Breast epithelium (tissue), 4 donors: ENCODE data around the gene C22orf15. TPM values are rescaled to one million over a fixed set of nuclear protein-coding genes. Genes with fewer than 3 reads are reported as not detected.

Experiments used
- DNase-seq, 2 donors: peaks; one replicate each; pipeline ENCODE4 v3.0.0-alpha.2; 2019; ENCODE audit warnings: low spot score in 2 of 2
- H3K27ac ChIP-seq, 2 donors: fragments of 200-600 bp; sonication (generic) in 1 of 2; one replicate each; pipeline ENCODE4 v1.5.1; 2016 to 2019; ENCODE audit warnings: mild to moderate bottlenecking in 1 of 2
- H3K27me3 ChIP-seq, 2 donors: fragments of 200-600 bp; sonication (generic) in 1 of 2; one replicate each; pipeline versions ENCODE4 v1.5.1 to v1.6.0; 2017 to 2019; ENCODE audit warnings: control low read depth in 1 of 2, mild to moderate bottlenecking in 1 of 2
- H3K36me3 ChIP-seq: fragments of 200-600 bp; one replicate; pipeline ENCODE4 v1.5.1; 2019
- H3K4me1 ChIP-seq, 2 donors: fragments of 200-600 bp; sonication (generic); one replicate each; pipeline ENCODE4 v1.5.1; 2016 to 2019; ENCODE audit warnings: control low read depth in 1 of 2
- H3K4me3 ChIP-seq, 3 donors: fragments of 200-600 bp; sonication (generic); 1 replicate in 2 of 3; 2 replicates in 1 of 3; pipeline ENCODE4 v1.5.1; 2016 to 2019; ENCODE audit warnings: mild to moderate bottlenecking in 3 of 3, moderate library complexity in 2 of 3
- H3K9me3 ChIP-seq, 2 donors: fragments of 200-600 bp; sonication (generic) in 1 of 2; one replicate each; pipeline ENCODE4 v1.5.1; 2016 to 2019; ENCODE audit warnings: control low read depth in 1 of 2
- CTCF ChIP-seq, 3 donors: fragments of 450-650 bp; IDR thresholded peaks; one replicate each; pipeline ENCODE4 v1.5.1; 2016 to 2017; ENCODE audit warnings: antibody characterized with exemption in 3 of 3, mild to moderate bottlenecking in 3 of 3, moderate library complexity in 3 of 3
- POLR2A ChIP-seq: fragments of 450-650 bp; IDR thresholded peaks from one replicate; pipeline ENCODE4 v1.6.1; 2016; ENCODE audit warnings: antibody characterized with exemption, mild to moderate bottlenecking, moderate library complexity
- POLR2AphosphoS5 ChIP-seq, 3 donors: sonication (generic); formaldehyde crosslinking; IDR thresholded peaks; one replicate each; pipeline ENCODE4 v1.6.1; 2017; ENCODE audit warnings: antibody characterized with exemption in 3 of 3
- intact Hi-C: fragments of 100-400 bp; cut with DNase I; formaldehyde crosslinking; loops from one replicate; pipeline ENCODE4 v1.15.1; 2023; ENCODE audit warnings: low total_unique reads
- total RNA-seq, 3 donors: library from RNA; depleted of rRNA; stranded (reverse); fragments of >200 nt; gene quantifications; one replicate each; pipeline ENCODE4 v1.1.0, GENCODE V29; 2016

Gene C22orf15
- total RNA-seq, 3 donors from 2014 or later: not detected

DNA sequence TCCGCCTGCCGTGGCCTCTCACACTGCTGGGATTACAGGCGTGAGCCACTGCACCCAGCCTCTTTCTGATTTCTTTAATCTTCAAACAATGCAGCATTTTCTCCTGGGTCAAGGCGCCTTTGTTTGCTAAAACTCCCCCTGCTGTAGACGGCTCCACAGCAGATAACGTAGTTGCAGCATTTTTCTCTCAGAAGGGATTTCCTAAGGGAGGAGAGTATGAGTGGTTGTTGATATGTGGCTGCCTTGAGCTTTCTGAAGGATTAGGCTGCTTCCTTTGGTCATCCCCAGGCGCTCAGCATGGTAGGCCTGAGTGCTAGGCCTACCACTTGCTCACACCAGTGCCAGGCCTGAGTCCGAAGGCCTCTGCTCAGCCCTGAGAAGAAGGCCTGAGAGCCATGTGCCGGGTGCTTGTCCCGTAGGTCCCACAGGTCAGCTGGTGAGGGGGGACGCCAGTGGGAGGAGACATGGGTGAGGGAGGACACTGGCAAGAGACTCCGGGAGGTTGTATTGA is 42.0 kb downstream of the C22orf15 start:
- intact Hi-C loops: no loop called here
- no peak for DNase-seq
- H3K27ac ChIP-seq: no peak overlapping the region
- no peaks in the 10 kb centered on the region for H3K4me1 ChIP-seq
- no peaks in the 10 kb centered on the region for H3K9me3 ChIP-seq
- H3K27me3 ChIP-seq: no peaks in the 10 kb centered on the region
- TF ChIP-seq CTCF (IDR thresholded peaks at IDR 0.05): no peak
- no peak for TF ChIP-seq POLR2AphosphoS5 (IDR thresholded peaks at IDR 0.05)
- TF ChIP-seq POLR2A: no peak
- H3K4me3 ChIP-seq: no peak overlapping the region
- H3K36me3 ChIP-seq: peaks cover 10% of the 10 kb centered on the region

DNA sequence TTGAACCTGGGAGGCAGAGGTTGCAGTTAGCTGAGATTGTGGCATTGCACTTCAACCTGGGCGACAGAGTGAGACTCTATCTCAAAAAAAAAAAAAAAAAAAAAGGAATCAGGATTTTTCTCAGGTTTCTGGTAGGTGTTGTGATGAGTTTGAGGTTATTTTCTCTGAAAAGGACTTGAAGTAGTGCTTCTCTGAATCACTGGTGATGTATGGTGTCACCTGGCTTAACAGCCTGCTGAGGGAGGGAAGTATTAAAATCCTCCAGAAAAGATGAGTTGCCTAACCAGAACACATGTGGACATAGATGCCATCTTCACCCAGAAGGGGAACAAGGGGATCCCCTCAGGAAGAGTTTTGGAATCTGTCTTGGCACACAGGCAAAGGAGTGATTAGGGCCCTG is 44.0 kb downstream of the C22orf15 start:
- DNase-seq: no peak
- Histone ChIP-seq H3K27ac (no peak overlapping the region), H3K27me3 (no peaks in the 10 kb centered on the region), H3K36me3 (peaks cover 4% of the 10 kb centered on the region), H3K9me3 (no peaks in the 10 kb centered on the region), H3K4me1 (no peaks in the 10 kb centered on the region), H3K4me3 (no peak overlapping the region)
- no peak for TF ChIP-seq POLR2A
- no peak for TF ChIP-seq CTCF (IDR thresholded peaks at IDR 0.05)
- no peak for TF ChIP-seq POLR2AphosphoS5 (IDR thresholded peaks at IDR 0.05)
- intact Hi-C loops: no loop called here

DNA sequence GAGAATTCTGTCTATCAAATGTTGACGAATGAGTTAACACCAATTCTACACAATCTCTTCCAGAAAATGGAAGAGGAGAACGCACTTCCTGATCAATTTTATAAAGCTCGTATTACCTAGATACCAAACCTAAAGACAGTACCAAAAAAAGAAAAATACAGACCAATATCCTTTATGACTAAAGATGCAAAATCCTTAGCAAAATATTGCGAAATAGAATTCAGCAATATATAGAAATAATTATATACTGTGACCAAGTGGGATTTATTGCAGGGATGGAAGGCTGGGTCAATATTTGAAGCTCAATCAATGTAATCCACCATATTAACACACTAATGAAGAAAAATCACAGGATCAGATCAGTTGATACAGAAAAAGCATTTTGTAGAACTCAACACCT is 49.6 kb downstream of the C22orf15 start:
- DNase-seq: no peak
- Histone ChIP-seq H3K9me3 (no peaks in the 10 kb centered on the region), H3K4me3 (no peak overlapping the region), H3K27me3 (no peaks in the 10 kb centered on the region), H3K27ac (no peak overlapping the region), H3K36me3 (peaks cover 7% of the 10 kb centered on the region), H3K4me1 (no peaks in the 10 kb centered on the region)
- TF ChIP-seq CTCF (IDR thresholded peaks at IDR 0.05) (no peak), POLR2A (no peak), POLR2AphosphoS5 (IDR thresholded peaks at IDR 0.05) (no peak)
- intact Hi-C loops: no loop called here

Other genes starting within 250 kb of the C22orf15 start
- not detected for gene IGLL1, start 182.7 kb upstream of the C22orf15 start, total RNA-seq
- gene DRICH1, start 130.7 kb upstream of the C22orf15 start, total RNA-seq: 1 to 10 TPM in 2 of 3 donors, not detected in 1; 1.0 to 1.3 TPM
- gene RGL4, start 72.0 kb upstream of the C22orf15 start, total RNA-seq: 1 to 10 TPM in 1 of 3 donors, not detected in 2; 2.0 TPM
- gene ZNF70, start 11.9 kb upstream of the C22orf15 start, total RNA-seq: 1 to 10 TPM; 3.2 to 4.6 (median 4.1) TPM
- gene VPREB3, start 8.6 kb upstream of the C22orf15 start, total RNA-seq: not detected
- gene CHCHD10, start 5.0 kb downstream of the C22orf15 start, total RNA-seq: 10 to 100 TPM in 2 of 3 donors, 1 to 10 TPM in 1; 5.6 to 22.8 (median 21.4) TPM
- gene MMP11, start 9.9 kb downstream of the C22orf15 start, total RNA-seq: 1 to 10 TPM; 1.9 to 6.2 (median 4.8) TPM
- gene SMARCB1, start 24.0 kb downstream of the C22orf15 start, total RNA-seq: 10 to 100 TPM; 34.6 to 60.2 (median 50.1) TPM
- 1 to 10 TPM in 2 of 3 donors, under 1 TPM in 1; 0.48 to 6.6 (median 2.8) TPM for gene DERL3, start 76.0 kb downstream of the C22orf15 start, total RNA-seq
- gene SLC2A11, start 94.9 kb downstream of the C22orf15 start, total RNA-seq: 10 to 100 TPM; 10.2 to 17.0 (median 13.1) TPM
- gene MIF, start 131.4 kb downstream of the C22orf15 start, total RNA-seq: 100 to 1,000 TPM; 191 to 466 (median 261) TPM
- 10 to 100 TPM in 1 of 3 donors, 1 to 10 TPM in 2; 4.3 to 16.1 (median 4.3) TPM for gene GSTT2B, start 198.2 kb downstream of the C22orf15 start, total RNA-seq
- 1 to 10 TPM in 2 of 3 donors, not detected in 1; 1.0 to 1.3 TPM for gene DDTL, start 203.9 kb downstream of the C22orf15 start, total RNA-seq
- 100 to 1,000 TPM; 122 to 146 (median 136) TPM for gene DDT, start 211.5 kb downstream of the C22orf15 start, total RNA-seq
- gene GSTT2, start 217.1 kb downstream of the C22orf15 start, total RNA-seq: not detected
- not detected for gene GSTT4, start 242.5 kb downstream of the C22orf15 start, total RNA-seq
- gene CABIN1, start 248.3 kb downstream of the C22orf15 start, total RNA-seq: 10 to 100 TPM; 24.3 to 56.7 (median 50.8) TPM